Measurements from ENCODE around the gene FAM162B. TPM values are rescaled to one million over a fixed set of nuclear protein-coding genes. Genes with fewer than 3 reads are reported as not detected.
A peak's percentile ranks its signal among the peaks of the same experiment; 100 is the strongest.

FAM162B gene
- total RNA-seq (1 to 10 TPM in 1 of 2 donors, under 1 TPM in 1; 0.56 to 1.0 TPM), polyA plus RNA-seq (under 1 TPM; 0.56 to 0.62 TPM)

DNA sequence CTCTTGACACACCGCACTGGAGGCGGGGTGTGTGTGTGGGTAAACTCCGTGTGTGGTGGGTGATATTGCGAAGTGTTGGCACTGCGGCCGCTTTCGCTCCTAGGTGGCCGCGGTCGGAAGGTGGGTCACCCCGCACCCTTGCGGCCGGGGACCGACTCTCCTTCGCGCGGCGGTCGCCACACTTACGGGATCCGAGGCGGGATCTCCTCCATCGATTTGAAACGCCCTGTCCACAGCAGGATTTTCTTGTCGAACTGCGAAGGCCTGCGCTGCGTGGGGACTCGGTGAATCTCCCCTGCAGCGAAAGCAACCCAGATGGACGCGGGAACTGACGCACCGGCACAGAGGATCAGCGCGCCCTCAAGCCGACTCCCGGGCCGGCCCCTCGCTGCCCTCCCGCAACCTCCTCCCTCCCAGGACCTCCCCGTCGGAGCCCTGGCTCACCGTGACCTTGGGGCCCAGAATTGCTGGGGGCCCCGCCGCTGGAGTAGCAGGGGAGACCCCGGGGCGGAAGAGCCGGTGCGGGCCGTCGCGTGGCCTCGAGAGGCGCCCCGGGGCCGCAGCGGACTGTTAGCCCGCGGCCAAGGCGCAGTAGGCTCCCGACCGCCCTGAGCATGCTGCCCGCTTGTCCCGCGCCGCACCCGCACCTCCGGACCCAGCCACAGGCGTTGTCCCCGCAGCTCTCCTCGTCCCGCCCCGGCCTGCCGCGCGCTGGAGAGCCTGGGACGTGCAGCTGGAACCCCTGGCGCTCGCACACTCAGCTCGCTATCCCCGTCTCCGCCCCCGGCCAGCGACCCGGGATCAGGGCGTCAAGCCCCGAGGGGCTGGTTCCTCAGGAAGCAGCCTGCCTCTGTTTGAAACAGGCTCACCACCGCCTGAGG is at the start of gene FAM162B:
FAM162B (minus strand) TSS at position 759 of the 881 bp plus-strand sequence; CDS start at position 616, 143 bp downstream.
- Histone ChIP-seq H3K4me3 (ENCODE audit: low read depth in 1 of 3, low read length in 3 of 3) (peak within 1 kb of the TSS in 2 of 3 donors; percentile 48 to 51), H3K27me3 (ENCODE audit: control insufficient read depth in 4 of 4, insufficient read depth in 4 of 4, low read length in 3 of 4) (peaks cover 0 to 12% (median 3%) of the 10 kb centered on the region in 4 donors), H3K4me1 (ENCODE audit: control insufficient read depth in 4 of 4, insufficient read depth in 4 of 4, low read length in 3 of 4) (peaks cover 3 to 13% (median 10%) of the 10 kb centered on the region in 4 donors), H3K27ac (ENCODE audit: low read depth in 1 of 2, low read length in 2 of 2) (no peak within 1 kb of the TSS), H3K36me3 (ENCODE audit: control insufficient read depth in 4 of 4, insufficient read depth in 3 of 4, low read depth in 1 of 4, low read length in 3 of 4) (no peaks in the 10 kb centered on the region), H3K9me3 (ENCODE audit: control insufficient read depth in 4 of 4, low read length in 3 of 4) (no peaks in the 10 kb centered on the region), H3K9ac (ENCODE audit: low read depth in 1 of 2, low read length in 2 of 2) (no peak within 1 kb of the TSS)
- no peak for DNase-seq (ENCODE audit: low spot score)
- TF ChIP-seq FOXA1 (IDR thresholded peaks at IDR 0.05) (no peak), RXRA (IDR thresholded peaks at IDR 0.05) (no peak), HNF4G (IDR thresholded peaks at IDR 0.05) (no peak), EGR1 (IDR thresholded peaks at IDR 0.05; ENCODE audit: low read depth in 2 of 2) (no peak), TAF1 (conservative IDR thresholded peaks at IDR 0.05) (no peak), GABPA (IDR thresholded peaks at IDR 0.05 in 1 of 2, conservative IDR thresholded peaks at IDR 0.05 in 1 of 2) (no peak), YY1 (IDR thresholded peaks at IDR 0.05) (no peak), SP1 (IDR thresholded peaks at IDR 0.05) (no peak), RAD21 (IDR thresholded peaks at IDR 0.05) (no peak), NR2F2 (IDR thresholded peaks at IDR 0.05) (no peak), FOXA2 (IDR thresholded peaks at IDR 0.05) (no peak), HNF4A (conservative IDR thresholded peaks at IDR 0.05) (no peak), JUND (IDR thresholded peaks at IDR 0.05) (no peak)
- TF ChIP-seq, protein P1, sequence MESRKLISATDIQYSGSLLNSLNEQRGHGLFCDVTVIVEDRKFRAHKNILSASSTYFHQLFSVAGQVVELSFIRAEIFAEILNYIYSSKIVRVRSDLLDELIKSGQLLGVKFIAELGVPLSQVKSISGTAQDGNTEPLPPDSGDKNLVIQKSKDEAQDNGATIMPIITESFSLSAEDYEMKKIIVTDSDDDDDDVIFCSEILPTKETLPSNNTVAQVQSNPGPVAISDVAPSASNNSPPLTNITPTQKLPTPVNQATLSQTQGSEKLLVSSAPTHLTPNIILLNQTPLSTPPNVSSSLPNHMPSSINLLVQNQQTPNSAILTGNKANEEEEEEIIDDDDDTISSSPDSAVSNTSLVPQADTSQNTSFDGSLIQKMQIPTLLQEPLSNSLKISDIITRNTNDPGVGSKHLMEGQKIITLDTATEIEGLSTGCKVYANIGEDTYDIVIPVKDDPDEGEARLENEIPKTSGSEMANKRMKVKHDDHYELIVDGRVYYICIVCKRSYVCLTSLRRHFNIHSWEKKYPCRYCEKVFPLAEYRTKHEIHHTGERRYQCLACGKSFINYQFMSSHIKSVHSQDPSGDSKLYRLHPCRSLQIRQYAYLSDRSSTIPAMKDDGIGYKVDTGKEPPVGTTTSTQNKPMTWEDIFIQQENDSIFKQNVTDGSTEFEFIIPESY (IDR thresholded peaks at IDR 0.05), result no peak
- TF ChIP-seq, protein P2, sequence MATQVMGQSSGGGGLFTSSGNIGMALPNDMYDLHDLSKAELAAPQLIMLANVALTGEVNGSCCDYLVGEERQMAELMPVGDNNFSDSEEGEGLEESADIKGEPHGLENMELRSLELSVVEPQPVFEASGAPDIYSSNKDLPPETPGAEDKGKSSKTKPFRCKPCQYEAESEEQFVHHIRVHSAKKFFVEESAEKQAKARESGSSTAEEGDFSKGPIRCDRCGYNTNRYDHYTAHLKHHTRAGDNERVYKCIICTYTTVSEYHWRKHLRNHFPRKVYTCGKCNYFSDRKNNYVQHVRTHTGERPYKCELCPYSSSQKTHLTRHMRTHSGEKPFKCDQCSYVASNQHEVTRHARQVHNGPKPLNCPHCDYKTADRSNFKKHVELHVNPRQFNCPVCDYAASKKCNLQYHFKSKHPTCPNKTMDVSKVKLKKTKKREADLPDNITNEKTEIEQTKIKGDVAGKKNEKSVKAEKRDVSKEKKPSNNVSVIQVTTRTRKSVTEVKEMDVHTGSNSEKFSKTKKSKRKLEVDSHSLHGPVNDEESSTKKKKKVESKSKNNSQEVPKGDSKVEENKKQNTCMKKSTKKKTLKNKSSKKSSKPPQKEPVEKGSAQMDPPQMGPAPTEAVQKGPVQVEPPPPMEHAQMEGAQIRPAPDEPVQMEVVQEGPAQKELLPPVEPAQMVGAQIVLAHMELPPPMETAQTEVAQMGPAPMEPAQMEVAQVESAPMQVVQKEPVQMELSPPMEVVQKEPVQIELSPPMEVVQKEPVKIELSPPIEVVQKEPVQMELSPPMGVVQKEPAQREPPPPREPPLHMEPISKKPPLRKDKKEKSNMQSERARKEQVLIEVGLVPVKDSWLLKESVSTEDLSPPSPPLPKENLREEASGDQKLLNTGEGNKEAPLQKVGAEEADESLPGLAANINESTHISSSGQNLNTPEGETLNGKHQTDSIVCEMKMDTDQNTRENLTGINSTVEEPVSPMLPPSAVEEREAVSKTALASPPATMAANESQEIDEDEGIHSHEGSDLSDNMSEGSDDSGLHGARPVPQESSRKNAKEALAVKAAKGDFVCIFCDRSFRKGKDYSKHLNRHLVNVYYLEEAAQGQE (IDR thresholded peaks at IDR 0.05), result no peak
- TF ChIP-seq, protein P3, sequence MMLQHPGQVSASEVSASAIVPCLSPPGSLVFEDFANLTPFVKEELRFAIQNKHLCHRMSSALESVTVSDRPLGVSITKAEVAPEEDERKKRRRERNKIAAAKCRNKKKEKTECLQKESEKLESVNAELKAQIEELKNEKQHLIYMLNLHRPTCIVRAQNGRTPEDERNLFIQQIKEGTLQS (IDR thresholded peaks at IDR 0.05), result no peak
- TF ChIP-seq, protein P4, sequence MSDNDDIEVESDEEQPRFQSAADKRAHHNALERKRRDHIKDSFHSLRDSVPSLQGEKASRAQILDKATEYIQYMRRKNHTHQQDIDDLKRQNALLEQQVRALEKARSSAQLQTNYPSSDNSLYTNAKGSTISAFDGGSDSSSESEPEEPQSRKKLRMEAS (IDR thresholded peaks at IDR 0.05), result no peak
- TF ChIP-seq, protein P5, sequence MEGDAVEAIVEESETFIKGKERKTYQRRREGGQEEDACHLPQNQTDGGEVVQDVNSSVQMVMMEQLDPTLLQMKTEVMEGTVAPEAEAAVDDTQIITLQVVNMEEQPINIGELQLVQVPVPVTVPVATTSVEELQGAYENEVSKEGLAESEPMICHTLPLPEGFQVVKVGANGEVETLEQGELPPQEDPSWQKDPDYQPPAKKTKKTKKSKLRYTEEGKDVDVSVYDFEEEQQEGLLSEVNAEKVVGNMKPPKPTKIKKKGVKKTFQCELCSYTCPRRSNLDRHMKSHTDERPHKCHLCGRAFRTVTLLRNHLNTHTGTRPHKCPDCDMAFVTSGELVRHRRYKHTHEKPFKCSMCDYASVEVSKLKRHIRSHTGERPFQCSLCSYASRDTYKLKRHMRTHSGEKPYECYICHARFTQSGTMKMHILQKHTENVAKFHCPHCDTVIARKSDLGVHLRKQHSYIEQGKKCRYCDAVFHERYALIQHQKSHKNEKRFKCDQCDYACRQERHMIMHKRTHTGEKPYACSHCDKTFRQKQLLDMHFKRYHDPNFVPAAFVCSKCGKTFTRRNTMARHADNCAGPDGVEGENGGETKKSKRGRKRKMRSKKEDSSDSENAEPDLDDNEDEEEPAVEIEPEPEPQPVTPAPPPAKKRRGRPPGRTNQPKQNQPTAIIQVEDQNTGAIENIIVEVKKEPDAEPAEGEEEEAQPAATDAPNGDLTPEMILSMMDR (IDR thresholded peaks at IDR 0.05; ENCODE audit: low read depth, low read length, missing input control), result no peak
- 3% methylated on average over 89 of the region's 89 CpGs for WGBS

Data from liver (tissue), 9 donors.